GM12878 (cell line): ENCODE results near the gene SLC1A2. TPM values are rescaled to one million over a fixed set of nuclear protein-coding genes. Genes with fewer than 3 reads are reported as not detected.

Experiments used
- ATAC-seq: fragments of 200-7000 bp; cut with Tn5 transposase; 3 replicates; pipeline ENCODE4 v1.9.1; 2020; ENCODE audit warnings: mild to moderate bottlenecking, moderate library complexity
- BruUV-seq: library from RNA; stranded (reverse); fragments of 400-500 nt; replicated peaks from 2 replicates; lab custom pipeline; 2021; lab: Mats Ljungman, UMichigan
- CTCF ChIA-PET: fragments of 300-600 bp; sonication (Branson Sonifier 250); formaldehyde crosslinking; extraction: SDS; loops from one replicate; lab custom pipeline; 2021; ENCODE audit warnings: inconsistent platforms; lab: Yijun Ruan, JAX
- POLR2A ChIA-PET: fragments of 350-600 bp; formaldehyde crosslinking; extraction: SDS; loops from one replicate; lab custom pipeline; 2021; ENCODE audit warnings: inconsistent platforms; lab: Charles Lee
- RAD21 ChIA-PET: fragments of 300-600 bp; sonication (Branson Sonifier 250); formaldehyde crosslinking; loops from one replicate; lab custom pipeline; 2023; ENCODE audit warnings: antibody characterized with exemption; ENCODE audit not compliant: unreplicated experiment; lab: Charles Lee
- SMC1A ChIA-PET: fragments of 300-600 bp; sonication (Branson Sonifier 250); formaldehyde crosslinking; loops from one replicate; lab custom pipeline; 2023; ENCODE audit not compliant: unreplicated experiment, uncharacterized antibody; lab: Charles Lee
- DNase-seq: peaks from one replicate; pipeline ENCODE4 v3.0.0-alpha.2; 2011; ENCODE audit warnings: low read depth, low spot score
- FAIRE-seq: peaks from 3 replicates; lab custom pipeline; 2011; peaks lifted over from hg19 to GRCh38; lab: Jason Lieb, UNC
- H2AFZ ChIP-seq: 2 replicates; pipeline ENCODE4 v1.6.0; 2011; ENCODE audit warnings: low read depth, low read length, control low read depth; ENCODE audit not compliant: control insufficient read depth
- H3K27ac ChIP-seq: 2 replicates; pipeline ENCODE4 v1.5.1; 2011; ENCODE audit warnings: control low read depth; ENCODE audit not compliant: control insufficient read depth, insufficient read depth
- H3K27me3 ChIP-seq, 2 experiments: replicated peaks in 1 of 2; 2 replicates each; pipeline versions ENCODE4 v1.6.0 to v1.6.1; 2011; ENCODE audit warnings: low read length in 1 of 2; ENCODE audit not compliant: control insufficient read depth in 2 of 2, insufficient read depth in 2 of 2
- H3K36me3 ChIP-seq, 2 experiments: 2 replicates each; pipeline ENCODE4 v1.5.1; 2011; ENCODE audit warnings: low read length in 1 of 2; ENCODE audit not compliant: control insufficient read depth in 2 of 2, insufficient read depth in 2 of 2
- H3K4me1 ChIP-seq: 2 replicates; pipeline ENCODE4 v1.6.1; 2011; ENCODE audit warnings: mild to moderate bottlenecking, low read length, moderate library complexity, mixed read lengths; ENCODE audit not compliant: control insufficient read depth, insufficient read depth
- H3K4me2 ChIP-seq: 2 replicates; pipeline ENCODE4 v1.6.0; 2011; ENCODE audit warnings: control low read depth; ENCODE audit not compliant: control insufficient read depth, insufficient read depth
- H3K4me3 ChIP-seq: fragments of 200-600 bp; sonication (generic); 2 replicates; pipeline ENCODE4 v1.5.1; 2016
- H3K79me2 ChIP-seq: 2 replicates; pipeline ENCODE4 v1.6.0; 2011; ENCODE audit warnings: low read length; ENCODE audit not compliant: control insufficient read depth, insufficient read depth
- H3K9ac ChIP-seq: 2 replicates; pipeline ENCODE4 v1.8.0; 2011; ENCODE audit warnings: low read length, control low read depth, mixed read lengths; ENCODE audit not compliant: control insufficient read depth, insufficient read depth
- H3K9me3 ChIP-seq: replicated peaks from 3 replicates; pipeline ENCODE4 v1.5.1; 2011; ENCODE audit warnings: mild to moderate bottlenecking, low read length; ENCODE audit not compliant: control insufficient read depth, insufficient read depth
- H4K20me1 ChIP-seq: 2 replicates; pipeline ENCODE4 v1.6.0; 2011; ENCODE audit not compliant: control insufficient read depth, insufficient read depth
- BCL11A ChIP-seq: IDR thresholded peaks from 2 replicates; pipeline ENCODE4 v1.6.1; 2011; ENCODE audit warnings: low read depth, low read length
- E2F8 ChIP-seq: fragments of 450-650 bp; IDR thresholded peaks from 2 replicates; pipeline ENCODE4 v1.6.1; 2018; ENCODE audit warnings: mild to moderate bottlenecking, low read depth, moderate library complexity; ENCODE audit not compliant: partially characterized antibody
- FOXM1 ChIP-seq: IDR thresholded peaks from 2 replicates; pipeline ENCODE4 v1.6.1; 2012; ENCODE audit warnings: low read depth, mild to moderate bottlenecking, inconsistent platforms, low read length, moderate library complexity
- GABPA ChIP-seq: IDR thresholded peaks from 2 replicates; pipeline ENCODE4 v1.6.1; 2014; ENCODE audit warnings: antibody characterized with exemption, low read depth, mild to moderate bottlenecking, inconsistent platforms
- HDAC2 ChIP-seq: fragments of 200-600 bp; sonication (generic); IDR thresholded peaks from 2 replicates; pipeline ENCODE4 v1.6.1; 2017
- IKZF1 ChIP-seq: fragments of 450-650 bp; conservative IDR thresholded peaks from 2 replicates; pipeline ENCODE4 v1.6.1; 2017; ENCODE audit warnings: antibody characterized with exemption, mild to moderate bottlenecking
- RAD21 ChIP-seq: IDR thresholded peaks from 2 replicates; pipeline ENCODE4 v1.6.1; 2011; ENCODE audit warnings: mild to moderate bottlenecking, low read depth, low read length, moderate library complexity; ENCODE audit not compliant: insufficient read depth
- RBBP5 ChIP-seq: fragments of 200-600 bp; sonication (generic); conservative IDR thresholded peaks from 2 replicates; pipeline ENCODE4 v1.6.1; 2016
- RELB ChIP-seq: fragments of 450-650 bp; IDR thresholded peaks from 2 replicates; pipeline ENCODE4 v1.6.1; 2017; ENCODE audit warnings: low read depth, mild to moderate bottlenecking, moderate library complexity
- SKIL ChIP-seq: fragments of 450-650 bp; IDR thresholded peaks from 2 replicates; pipeline ENCODE4 v1.6.1; 2017; ENCODE audit warnings: mild to moderate bottlenecking, low read depth, inconsistent platforms; ENCODE audit not compliant: poor library complexity, severe bottlenecking
- SMAD1 ChIP-seq: fragments of 450-650 bp; IDR thresholded peaks from 2 replicates; pipeline ENCODE4 v1.6.1; 2018; ENCODE audit warnings: mild to moderate bottlenecking, low read depth; ENCODE audit not compliant: partially characterized antibody
- ZBTB40 ChIP-seq: fragments of 450-650 bp; IDR thresholded peaks from 2 replicates; pipeline ENCODE4 v1.6.1; 2016; ENCODE audit warnings: mild to moderate bottlenecking, moderate library complexity, borderline replicate concordance
- WGBS: methylation state at CpG from one replicate; pipeline ENCODE4 v1.1.6; 2016; ENCODE audit warnings: low lambda C conversion rate; ENCODE audit not compliant: insufficient replicate concordance, insufficient coverage; ENCODE audit errors: missing lambda C conversion rate; 5-methylcytosine and 5-hydroxymethylcytosine counted together
- in situ Hi-C: fragments of 300-500 bp; cut with MboI; formaldehyde crosslinking; loops from 9 replicates; pipeline ENCODE4 v1.14.3; 2018; ENCODE audit warnings: mixed read lengths
- intact Hi-C: fragments of 100-400 bp; cut with micrococcal nuclease; formaldehyde crosslinking; loops from one replicate; pipeline ENCODE4 v1.14.2; 2022; ENCODE audit not compliant: unreplicated experiment
- polyA plus RNA-seq, 11 experiments: library from polyadenylated mRNA; depleted of rRNA in 4 of 11; unstranded in 6 of 11; stranded (reverse) in 5 of 11; fragments of >200 nt; fragmentation: Nextera tagmentation in 4 of 11; fragmentation: Illumina TruSeq in 1 of 11; extraction: Ambion mirVana in 4 of 11; extraction: Trizol in 1 of 11; gene quantifications; 1 replicate in 1 of 11; 2 replicates in 10 of 11; pipeline versions ENCODE4 v1.2.1 to v1.2.3, GENCODE V29; 2011 to 2016; ENCODE audit warnings: inconsistent platforms in 2 of 11, missing spikeins in 2 of 11, low read depth in 1 of 11
- total RNA-seq, 4 experiments: library from RNA; depleted of rRNA in 3 of 4; stranded (reverse); fragments of >200 nt in 3 of 4; fragmentation: Illumina TruSeq in 1 of 4; extraction: Trizol in 1 of 4; gene quantifications; 2 replicates each; pipeline versions ENCODE4 v1.2.1 to v1.2.3, GENCODE V29; 2013 to 2021

Gene SLC1A2
- total and polyA plus RNA-seq, 10 of the 15 experiments (the other 5 are each of a cell fraction or from before 2014, with no cell fraction given), result 0.01 to 0.84 (median 0.22) TPM; not detected in 1

- no peak for TF ChIP-seq RBBP5
- TF ChIP-seq SMAD1, result no peak
- TF ChIP-seq FOXM1, result no peak
- TF ChIP-seq BCL11A, result no peak
- no peak for TF ChIP-seq GABPA
- TF ChIP-seq RELB, result no peak
Measured at GRCh38 chr11:35262056-35262455, 157.3 kb downstream of the SLC1A2 start (continued).

- ChIA-PET POLR2A (no interaction called here), SMC1A (interaction anchor here (0.6 to 1.9 kb wide), 11 partner anchors 19 to 808 kb away, joined by 3 to 11 read pairs (median 4); no protein-coding TSS in a partner anchor), RAD21 (interaction anchor here (0.8 to 1.6 kb wide), 5 partner anchors 19 to 74 kb away, joined by 3 to 4 read pairs (median 3); no protein-coding TSS in a partner anchor), CTCF (interaction anchor here (0.9 to 2.4 kb wide), 7 partner anchors 45 to 335 kb away, joined by 3 to 10 read pairs (median 3); no protein-coding TSS in a partner anchor)
- H4K20me1 ChIP-seq, result no peaks in the 10 kb centered on the region
- H2AFZ ChIP-seq, result no peak overlapping the region
- WGBS, result 100% methylated on average over 1 of the region's 1 CpG
- no peaks in the 10 kb centered on the region for H3K79me2 ChIP-seq
- no peak overlapping the region for H3K4me3 ChIP-seq
- intact Hi-C loops (no loop called here), in situ Hi-C loops (no loop called here)
- peaks cover 11% of the 10 kb centered on the region for H3K4me1 ChIP-seq
- H3K4me2 ChIP-seq, result no peak overlapping the region
- no peak for ATAC-seq
- H3K27me3 ChIP-seq, result no peaks in the 10 kb centered on the region
- H3K9ac ChIP-seq, result no peak overlapping the region
- no peaks in the 10 kb centered on the region for H3K36me3 ChIP-seq
- no peak for DNase-seq
- H3K27ac ChIP-seq, result no peak overlapping the region
- H3K9me3 ChIP-seq, result no peaks in the 10 kb centered on the region
- no TSS peak for BruUV-seq
- FAIRE-seq, result no peak
- TF ChIP-seq HDAC2, result no peak
- peak; percentile 47 for TF ChIP-seq RAD21
- no peak for TF ChIP-seq IKZF1
- no peak for TF ChIP-seq E2F8
- no peak for TF ChIP-seq ZBTB40
- no peak for TF ChIP-seq SKIL
Measured at GRCh38 chr11:35261197-35261596, 158.2 kb downstream of the SLC1A2 start.
